ENCODE results near the gene CYP4B1. TPM values are rescaled to one million over a fixed set of nuclear protein-coding genes. Genes with fewer than 3 reads are reported as not detected.
"Not testable (repeated sequence)": the region's sequence is repeated elsewhere in the genome, so short reads cannot be mapped to it uniquely, and the experiment has no call there.

Gene CYP4B1
- total and polyA plus RNA-seq, 2 donors (not counting 1 experiment from before 2014, with no cell fraction given): not detected

DNA sequence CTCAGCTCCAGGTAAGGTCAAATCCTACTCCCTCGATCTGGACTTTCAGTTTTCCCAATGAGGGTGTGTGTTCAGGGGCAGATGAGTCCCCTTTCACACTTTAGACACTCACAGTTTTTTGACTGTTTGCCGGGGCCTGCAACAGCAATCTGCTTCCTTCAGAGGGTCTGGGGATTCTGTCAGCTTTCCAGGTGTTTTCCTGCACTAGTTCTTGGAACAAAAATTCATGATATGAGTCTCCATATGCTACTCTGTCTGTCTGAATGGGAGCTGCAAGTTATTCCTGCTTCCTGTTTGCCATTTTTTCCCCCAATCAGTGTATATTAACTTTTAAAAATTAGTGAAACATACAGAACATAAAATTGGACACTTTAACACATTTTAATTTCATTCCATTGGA, 24.3 kb downstream of the CYP4B1 start:
- DNase-seq: no peak
- H3K27ac Mint-ChIP-seq: no peak overlapping the region
- no peak for TF ChIP-seq EZH2 (IDR thresholded peaks at IDR 0.05; ENCODE audit: borderline replicate concordance, insufficient read depth, low read depth, low read length, poor library complexity, severe bottlenecking)
- TF ChIP-seq CTCF (IDR thresholded peaks at IDR 0.05): no peak
- ChIA-PET POLR2A (no interaction called here), CTCF (no interaction called here)
- no peak overlapping the region for H3K4me3 Mint-ChIP-seq
- H3K4me1 Mint-ChIP-seq: no peaks in the 10 kb centered on the region
- no peaks in the 10 kb centered on the region for H4K20me1 ChIP-seq (ENCODE audit: control insufficient read depth, insufficient read depth, low read length, poor library complexity, severe bottlenecking)
- no peak for ATAC-seq (ENCODE audit: low read depth)
- no peaks in the 10 kb centered on the region for H3K79me2 ChIP-seq (ENCODE audit: control insufficient read depth, insufficient read depth, low read length)
- H3K9ac ChIP-seq (ENCODE audit: low read length): no peak overlapping the region
- 29% methylated on average over 1 of the region's 2 CpGs for WGBS (ENCODE audit: insufficient coverage)
- no peaks in the 10 kb centered on the region for H3K9me3 Mint-ChIP-seq (ENCODE audit: insufficient read depth)
- no peak overlapping the region for H3K27ac ChIP-seq (ENCODE audit: low read length in 2 of 2)
- no peaks in the 10 kb centered on the region for H3K36me3 ChIP-seq (replicated peaks in 1 of 2; ENCODE audit: control extremely low read depth in 1 of 2, control insufficient read depth in 1 of 2, extremely low read depth in 1 of 2, insufficient read depth in 2 of 2, low read length in 1 of 2)
- H3K9me3 ChIP-seq (ENCODE audit: control extremely low read depth in 1 of 3, control insufficient read depth in 2 of 3, insufficient read depth in 1 of 3, low read length in 2 of 3): peaks cover 0 to 3% (median 0%) of the 10 kb centered on the region in 3 donors
- H3K27me3 ChIP-seq (replicated peaks in 1 of 4; ENCODE audit: control extremely low read depth in 1 of 4, control insufficient read depth in 3 of 4, insufficient read depth in 4 of 4, low read length in 3 of 4): peaks cover 0 to 3% (median 0%) of the 10 kb centered on the region in 4 experiments
- no peak overlapping the region for H2AFZ ChIP-seq (ENCODE audit: insufficient read depth, low read depth, low read length, poor library complexity, severe bottlenecking)
- intact Hi-C loops (cut with micrococcal nuclease): no loop called here
- H3K27me3 Mint-ChIP-seq: peaks cover 4% of the 10 kb centered on the region
- no peak overlapping the region for H3K4me2 ChIP-seq (replicated peaks; ENCODE audit: low read depth, low read length, poor library complexity, severe bottlenecking)
- H3K4me1 ChIP-seq (ENCODE audit: control insufficient read depth in 2 of 2, insufficient read depth in 2 of 2, low read length in 2 of 2): no peaks in the 10 kb centered on the region
- no peak overlapping the region for H3K4me3 ChIP-seq (ENCODE audit: control extremely low read depth in 1 of 5, extremely low read depth in 1 of 5, insufficient read depth in 1 of 5, low read depth in 2 of 5, low read length in 4 of 5)

DNA sequence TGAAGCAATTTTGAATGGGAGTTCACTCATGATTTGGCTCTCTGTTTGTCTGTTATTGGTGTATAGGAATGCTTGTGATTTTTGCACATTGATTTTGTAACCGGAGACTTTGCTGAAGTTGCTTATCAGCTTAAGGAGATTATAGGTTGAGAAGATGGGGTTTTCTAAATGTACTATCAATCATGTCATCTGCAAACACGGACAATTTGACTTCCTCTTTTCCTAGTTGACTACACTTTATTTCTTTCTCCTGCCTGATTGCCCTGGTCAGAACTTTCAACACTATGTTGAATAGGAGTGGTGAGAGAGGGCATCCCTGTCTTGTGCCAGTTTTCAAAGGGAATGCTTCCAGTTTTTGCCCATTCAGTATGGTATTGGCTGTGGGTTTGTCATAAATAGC, 28.0 kb downstream of the CYP4B1 start:
- CTCF ChIA-PET; H3K79me2 ChIP-seq (ENCODE audit: control insufficient read depth, insufficient read depth, low read length); H3K27ac Mint-ChIP-seq; H3K4me1 Mint-ChIP-seq; H2AFZ ChIP-seq (ENCODE audit: insufficient read depth, low read depth, low read length, poor library complexity, severe bottlenecking); H3K9me3 ChIP-seq (ENCODE audit: control extremely low read depth in 1 of 3, control insufficient read depth in 2 of 3, insufficient read depth in 1 of 3, low read length in 2 of 3); H3K4me3 ChIP-seq (ENCODE audit: control extremely low read depth in 1 of 5, extremely low read depth in 1 of 5, insufficient read depth in 1 of 5, low read depth in 2 of 5, low read length in 4 of 5); H3K27ac ChIP-seq (ENCODE audit: low read length in 2 of 2); ATAC-seq (ENCODE audit: low read depth); H3K9ac ChIP-seq (ENCODE audit: low read length); H4K20me1 ChIP-seq (ENCODE audit: control insufficient read depth, insufficient read depth, low read length, poor library complexity, severe bottlenecking); H3K36me3 ChIP-seq (replicated peaks in 1 of 2; ENCODE audit: control extremely low read depth in 1 of 2, control insufficient read depth in 1 of 2, extremely low read depth in 1 of 2, insufficient read depth in 2 of 2, low read length in 1 of 2); H3K9me3 Mint-ChIP-seq (ENCODE audit: insufficient read depth); POLR2A ChIA-PET; intact Hi-C loops (cut with micrococcal nuclease); DNase-seq; H3K27me3 ChIP-seq (replicated peaks in 1 of 4; ENCODE audit: control extremely low read depth in 1 of 4, control insufficient read depth in 3 of 4, insufficient read depth in 4 of 4, low read length in 3 of 4); H3K4me3 Mint-ChIP-seq; H3K4me1 ChIP-seq (ENCODE audit: control insufficient read depth in 2 of 2, insufficient read depth in 2 of 2, low read length in 2 of 2); H3K4me2 ChIP-seq (replicated peaks; ENCODE audit: low read depth, low read length, poor library complexity, severe bottlenecking): not testable (repeated sequence)
- no CpG with 5 or more reads among the region's 2 CpGs for WGBS (ENCODE audit: insufficient coverage)
- H3K27me3 Mint-ChIP-seq: peaks cover 14% of the 10 kb centered on the region
